ENCODE measurements around the gene PRRC2B.
"Not testable (repeated sequence)": the region's sequence is repeated elsewhere in the genome, so short reads cannot be mapped to it uniquely, and the experiment has no call there.

DNA sequence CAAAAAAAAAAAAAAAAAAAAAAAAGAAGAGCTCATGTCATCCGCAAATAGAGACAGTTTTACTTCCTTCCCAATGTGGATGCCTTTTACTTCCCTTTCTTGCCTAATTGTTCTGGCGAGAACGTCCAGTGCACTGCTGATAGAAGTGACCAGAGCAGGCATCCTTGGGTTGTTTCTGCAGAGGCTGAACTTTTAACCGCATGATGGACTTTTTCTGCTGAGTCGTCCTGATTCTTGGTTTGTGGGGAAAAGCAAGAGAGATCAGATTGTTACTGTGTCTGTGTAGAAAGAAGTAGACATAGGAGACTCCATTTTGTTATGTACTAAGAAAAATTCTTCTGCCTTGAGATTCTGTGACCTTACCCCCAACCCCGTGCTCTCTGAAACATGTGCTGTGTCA, 37.4 kb upstream of the PRRC2B start:
- TF ChIP-seq, protein P1, sequence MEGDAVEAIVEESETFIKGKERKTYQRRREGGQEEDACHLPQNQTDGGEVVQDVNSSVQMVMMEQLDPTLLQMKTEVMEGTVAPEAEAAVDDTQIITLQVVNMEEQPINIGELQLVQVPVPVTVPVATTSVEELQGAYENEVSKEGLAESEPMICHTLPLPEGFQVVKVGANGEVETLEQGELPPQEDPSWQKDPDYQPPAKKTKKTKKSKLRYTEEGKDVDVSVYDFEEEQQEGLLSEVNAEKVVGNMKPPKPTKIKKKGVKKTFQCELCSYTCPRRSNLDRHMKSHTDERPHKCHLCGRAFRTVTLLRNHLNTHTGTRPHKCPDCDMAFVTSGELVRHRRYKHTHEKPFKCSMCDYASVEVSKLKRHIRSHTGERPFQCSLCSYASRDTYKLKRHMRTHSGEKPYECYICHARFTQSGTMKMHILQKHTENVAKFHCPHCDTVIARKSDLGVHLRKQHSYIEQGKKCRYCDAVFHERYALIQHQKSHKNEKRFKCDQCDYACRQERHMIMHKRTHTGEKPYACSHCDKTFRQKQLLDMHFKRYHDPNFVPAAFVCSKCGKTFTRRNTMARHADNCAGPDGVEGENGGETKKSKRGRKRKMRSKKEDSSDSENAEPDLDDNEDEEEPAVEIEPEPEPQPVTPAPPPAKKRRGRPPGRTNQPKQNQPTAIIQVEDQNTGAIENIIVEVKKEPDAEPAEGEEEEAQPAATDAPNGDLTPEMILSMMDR (IDR thresholded peaks at IDR 0.05): not testable (repeated sequence)
- TF ChIP-seq POLR2A (IDR thresholded peaks at IDR 0.05): not testable (repeated sequence)

Measured in right lobe of liver (tissue), 4 donors.